HG02884 (cell line): Measurements from ENCODE around the gene CCT8L2.
"Not testable (repeated sequence)": the region's sequence is repeated elsewhere in the genome, so short reads cannot be mapped to it uniquely, and the experiment has no call there.

Experiments used
- ATAC-seq: cut with Tn5 transposase; IDR thresholded peaks from one replicate; pipeline ENCODE4 v1.9.1; 2021; ENCODE audit warnings: mild to moderate bottlenecking, moderate library complexity; ENCODE audit not compliant: unreplicated experiment

Gene CCT8L2

DNA sequence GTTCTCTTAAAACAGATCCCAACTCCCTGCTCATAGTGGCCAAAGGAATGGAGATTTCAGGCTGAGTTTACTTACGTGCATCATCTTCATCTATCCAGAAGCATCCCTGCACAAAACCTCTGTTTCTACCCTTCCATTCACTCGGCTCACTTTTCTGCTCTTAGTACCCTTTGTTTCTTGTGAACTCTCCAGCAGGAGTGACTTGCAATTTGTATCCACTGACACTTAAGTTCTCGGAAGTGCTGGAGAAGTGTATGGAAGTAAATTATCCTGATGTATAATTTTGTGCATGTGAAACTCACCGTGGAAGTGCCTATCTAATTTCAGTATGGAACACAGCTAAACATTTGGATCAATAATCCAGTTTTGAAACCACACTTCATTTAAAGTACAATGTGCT lies 7.0 kb upstream of the CCT8L2 start:
- not testable (repeated sequence) for ATAC-seq

DNA sequence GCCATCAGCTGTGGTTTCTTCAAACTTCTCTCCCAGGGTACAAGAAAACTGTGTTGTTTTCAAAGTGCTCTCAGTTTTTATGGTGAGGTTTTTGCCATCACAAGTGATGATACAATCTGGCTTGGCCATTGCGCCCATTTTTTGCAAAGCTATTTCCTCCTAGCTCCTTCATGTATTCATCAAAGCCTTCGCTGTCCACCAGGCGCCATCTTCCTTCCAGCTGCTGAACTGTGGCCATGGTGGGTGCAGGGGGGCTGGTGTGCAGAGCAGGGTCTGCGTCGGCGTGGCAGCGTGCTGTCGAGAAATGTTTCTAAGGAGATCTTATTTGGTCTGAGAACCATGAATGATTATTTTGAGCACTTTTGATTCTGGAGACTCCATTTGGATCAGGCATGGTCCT lies 2.6 kb upstream of the CCT8L2 start:
- not testable (repeated sequence) for ATAC-seq

DNA sequence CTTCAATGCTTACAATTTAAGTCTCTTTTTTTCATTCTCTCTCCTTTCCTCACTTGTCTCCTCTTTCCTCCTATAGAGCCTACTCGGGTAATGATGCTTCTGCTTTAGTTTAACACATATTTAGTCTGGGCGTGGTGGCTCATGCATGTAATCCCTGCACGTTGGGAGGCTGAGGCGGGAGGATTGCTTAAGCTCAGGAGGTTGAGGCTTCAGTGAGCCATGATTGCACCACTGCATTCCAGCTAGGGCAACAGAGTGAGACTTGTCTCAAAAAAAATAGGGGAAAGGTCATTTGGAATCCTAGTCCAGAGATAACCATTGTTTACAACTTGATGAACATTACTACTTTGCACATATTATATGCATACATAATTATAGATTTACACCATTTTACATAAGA lies 1.4 kb upstream of the CCT8L2 start:
- ATAC-seq = no peak

DNA sequence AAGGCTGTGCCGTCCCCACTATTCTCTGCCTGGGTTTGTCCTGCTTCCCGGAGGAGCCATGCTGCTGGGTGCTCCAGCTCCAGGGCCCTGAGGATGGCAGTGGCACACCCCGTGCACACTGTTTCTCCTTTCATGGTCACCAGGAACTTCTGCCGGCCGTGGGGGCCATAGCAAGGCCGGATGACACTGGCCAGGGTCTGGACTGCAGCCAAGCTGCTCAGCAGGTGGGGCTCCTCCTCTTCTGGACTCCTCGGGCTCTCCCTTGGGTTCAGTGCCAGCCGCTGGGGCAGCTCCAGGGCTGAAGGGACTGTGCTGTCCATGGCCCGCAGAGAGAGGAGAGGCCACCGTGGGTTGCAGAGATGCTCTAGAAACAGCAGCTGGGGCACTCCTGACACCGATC lies 379 bp downstream of the CCT8L2 start:
- not testable (repeated sequence) for ATAC-seq

DNA sequence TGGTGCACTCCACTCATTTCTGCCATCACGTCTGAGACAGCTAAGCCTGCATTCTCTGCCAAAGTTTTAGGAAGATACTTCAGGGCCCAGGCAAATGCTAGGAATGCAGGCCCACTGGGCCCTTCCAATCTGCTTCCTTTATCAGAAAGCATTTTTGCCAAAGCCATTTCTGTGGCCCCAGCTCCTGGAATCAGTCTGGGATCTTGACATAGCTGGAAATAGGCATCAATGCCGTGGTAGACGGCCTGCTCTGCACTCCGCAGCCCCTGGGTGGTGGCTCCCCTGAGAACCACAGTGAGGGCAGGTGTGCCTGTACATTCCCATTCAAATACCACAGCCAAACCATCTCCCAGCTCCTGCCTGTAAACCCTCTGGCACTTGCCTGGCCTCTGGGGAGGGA lies 1.5 kb downstream of the CCT8L2 start:
- not testable (repeated sequence) for ATAC-seq

DNA sequence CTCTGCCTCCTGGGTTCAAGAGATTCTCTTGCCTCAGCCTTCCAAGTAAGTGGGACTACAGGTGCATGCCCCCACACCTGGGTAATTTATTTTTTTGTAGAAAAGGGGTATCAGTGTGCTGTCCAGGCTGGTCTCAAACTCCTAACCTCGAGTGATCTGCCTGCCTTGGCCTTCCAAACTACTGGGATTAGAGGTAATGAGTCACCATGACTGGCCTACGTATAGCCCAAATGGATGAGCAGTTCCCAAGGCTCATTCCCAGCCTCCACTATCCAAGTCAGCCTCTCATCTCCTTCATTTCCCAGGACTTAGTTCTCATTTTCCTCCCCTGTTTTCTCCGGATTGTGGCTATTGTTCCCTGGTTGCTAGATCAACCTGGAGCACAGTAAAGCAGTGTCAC lies 5.6 kb downstream of the CCT8L2 start:
- ATAC-seq = no peak

DNA sequence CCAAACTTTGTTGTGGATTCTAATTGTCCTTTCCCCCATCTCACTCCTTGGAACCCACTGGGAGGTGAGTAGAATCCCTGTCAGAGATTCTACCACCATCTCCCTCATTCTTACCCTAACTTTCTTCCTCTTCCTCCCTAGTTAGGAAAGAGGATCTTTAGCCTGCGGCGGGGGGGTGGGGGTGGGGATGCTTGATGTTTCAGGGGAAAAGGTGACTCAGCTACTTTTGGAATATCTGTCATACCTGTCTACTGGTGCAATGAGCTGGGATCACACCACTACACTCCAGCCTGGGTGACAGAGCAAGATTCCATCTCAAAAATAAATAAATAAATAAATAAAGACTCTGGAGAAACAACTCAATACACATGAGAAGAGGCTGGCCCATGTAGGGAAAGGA lies 6.4 kb downstream of the CCT8L2 start:
- no peak for ATAC-seq

DNA sequence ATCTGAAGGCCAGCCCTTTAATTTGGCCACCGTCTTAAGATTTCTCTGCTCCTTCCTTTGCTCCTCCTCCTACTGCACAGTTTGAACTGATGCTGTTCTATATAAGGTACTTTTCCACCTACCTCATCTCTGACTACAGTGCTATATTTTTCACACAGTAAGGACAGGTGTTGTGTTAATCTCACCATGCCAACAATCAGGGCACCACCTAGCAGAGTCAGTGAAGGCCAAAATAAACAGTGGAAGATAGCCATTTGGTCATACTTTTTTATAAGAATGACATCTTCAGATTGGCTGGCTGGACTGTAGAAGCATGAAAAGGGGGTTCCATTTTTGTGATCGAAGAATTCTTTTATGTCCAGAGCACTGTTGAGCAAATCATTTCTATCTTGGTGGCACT lies 11.7 kb downstream of the CCT8L2 start:
- not testable (repeated sequence) for ATAC-seq

DNA sequence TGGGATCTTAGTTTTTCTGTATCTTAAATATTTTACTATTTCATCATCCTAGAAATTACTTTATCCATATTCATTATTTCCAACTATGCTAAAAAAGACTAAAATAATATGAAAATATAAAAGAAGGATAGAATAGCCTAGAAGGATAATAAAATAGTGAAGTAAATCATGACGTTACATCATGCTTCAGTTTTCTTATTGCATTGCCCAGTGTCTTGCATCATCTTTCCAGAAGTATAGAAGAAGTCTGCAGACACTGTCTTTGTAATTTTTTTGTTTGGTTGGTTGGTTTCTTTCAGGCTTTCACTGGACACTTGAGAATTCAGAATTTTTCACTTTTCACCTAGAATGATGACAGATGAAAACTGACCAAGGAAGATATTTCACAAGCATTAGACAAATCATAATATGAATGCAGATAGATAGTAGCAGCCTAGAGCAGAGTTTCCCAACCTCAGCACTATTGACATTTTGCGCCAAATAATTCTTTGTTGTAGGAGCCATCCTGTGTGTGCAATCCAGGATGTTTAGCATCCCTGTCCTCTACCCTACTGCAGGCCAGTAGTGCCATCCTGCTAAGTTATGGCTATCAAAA lies 23.3 kb downstream of the CCT8L2 start:
- ATAC-seq = not testable (repeated sequence)

DNA sequence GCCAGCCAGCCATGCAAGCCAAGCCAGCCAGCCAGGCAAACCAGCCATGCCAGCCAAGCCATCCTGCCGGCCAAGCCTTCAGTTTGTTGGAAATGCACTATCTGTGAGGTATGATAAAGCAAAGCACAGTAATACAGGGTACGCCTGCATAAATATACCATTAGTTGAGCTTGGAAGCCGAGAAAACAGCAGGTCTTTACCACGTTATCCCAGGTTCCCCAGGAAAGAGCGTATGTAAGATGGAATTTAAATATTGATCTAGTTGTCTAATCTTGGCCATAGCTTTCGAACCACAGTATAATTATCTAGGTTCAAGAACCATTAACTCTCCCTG lies 24.2 kb downstream of the CCT8L2 start:
- no peak for ATAC-seq

DNA sequence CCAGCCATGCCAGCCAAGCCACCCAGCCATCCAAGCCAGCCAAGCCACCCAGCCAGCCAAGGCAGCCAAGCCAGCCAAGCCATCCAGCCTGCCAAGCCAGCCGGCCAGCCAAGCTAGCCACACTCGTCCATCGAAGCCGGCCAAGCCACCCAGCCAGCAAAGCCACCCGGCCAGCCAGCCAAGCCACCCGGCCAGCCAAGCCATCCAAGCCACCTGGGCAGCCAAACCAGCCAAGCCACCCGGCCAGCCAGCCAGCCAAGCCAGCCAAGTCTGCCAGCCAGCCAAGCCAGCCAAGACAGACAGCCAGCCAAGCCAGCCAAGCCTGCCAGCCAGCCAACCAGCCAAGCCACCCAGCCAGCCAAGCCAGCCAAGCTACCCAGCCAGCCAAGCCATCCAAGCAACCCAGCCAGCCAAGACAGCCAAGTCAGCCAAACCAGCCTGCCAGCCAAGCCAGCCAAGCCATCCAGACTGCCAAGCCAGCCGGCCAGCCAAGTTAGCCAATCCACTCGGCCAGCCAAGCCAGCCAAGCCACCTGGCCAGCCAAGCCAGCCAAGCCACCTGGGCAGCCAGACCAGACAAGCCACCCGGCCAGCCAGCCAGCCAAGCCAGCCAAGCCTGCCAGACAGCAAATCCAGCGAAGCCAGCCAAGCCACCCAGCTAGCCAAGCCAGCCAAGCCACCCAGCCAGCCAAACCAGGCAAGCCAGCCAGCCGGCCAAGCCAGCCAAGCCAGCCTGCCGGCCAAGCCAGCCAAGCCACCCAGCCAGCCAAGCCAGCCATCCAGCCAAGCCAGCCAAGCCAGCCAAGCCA lies 24.8 kb downstream of the CCT8L2 start:
- ATAC-seq = not testable (repeated sequence)

DNA sequence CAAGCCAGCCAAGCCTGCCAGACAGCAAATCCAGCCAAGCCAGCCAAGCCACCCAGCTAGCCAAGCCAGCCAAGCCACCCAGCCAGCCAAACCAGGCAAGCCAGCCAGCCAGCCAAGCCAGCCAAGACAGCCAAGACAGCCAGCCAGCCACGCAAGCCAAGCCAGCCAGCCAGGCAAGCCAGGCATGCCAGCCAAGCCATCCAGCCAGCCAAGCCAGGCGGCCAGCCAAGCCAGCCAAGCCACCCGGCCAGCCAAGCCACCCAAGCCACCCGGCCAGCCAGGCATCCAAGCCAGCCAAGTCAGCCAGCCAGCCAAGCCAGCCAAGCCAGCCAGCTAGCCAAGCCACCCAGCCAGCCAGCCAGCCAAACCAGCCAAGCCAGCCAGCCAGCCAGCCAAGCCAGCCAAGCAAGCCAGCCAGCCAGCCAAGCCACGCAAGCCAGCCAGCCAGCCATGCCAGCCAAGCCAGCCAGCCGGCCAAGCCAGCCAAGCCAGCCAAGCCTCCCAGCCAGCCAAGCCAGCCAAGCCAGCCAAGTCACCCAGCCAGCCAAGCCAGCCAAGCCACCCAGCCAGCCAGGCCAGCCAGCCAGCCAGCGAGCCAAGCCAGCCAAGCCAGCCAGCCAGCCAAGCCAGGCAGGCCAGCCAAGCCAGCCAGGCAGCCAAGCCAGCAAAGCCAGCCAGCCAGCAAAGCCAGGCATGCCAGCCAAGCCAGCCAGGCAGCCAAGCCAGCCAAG lies 26.0 kb downstream of the CCT8L2 start:
- not testable (repeated sequence) for ATAC-seq

DNA sequence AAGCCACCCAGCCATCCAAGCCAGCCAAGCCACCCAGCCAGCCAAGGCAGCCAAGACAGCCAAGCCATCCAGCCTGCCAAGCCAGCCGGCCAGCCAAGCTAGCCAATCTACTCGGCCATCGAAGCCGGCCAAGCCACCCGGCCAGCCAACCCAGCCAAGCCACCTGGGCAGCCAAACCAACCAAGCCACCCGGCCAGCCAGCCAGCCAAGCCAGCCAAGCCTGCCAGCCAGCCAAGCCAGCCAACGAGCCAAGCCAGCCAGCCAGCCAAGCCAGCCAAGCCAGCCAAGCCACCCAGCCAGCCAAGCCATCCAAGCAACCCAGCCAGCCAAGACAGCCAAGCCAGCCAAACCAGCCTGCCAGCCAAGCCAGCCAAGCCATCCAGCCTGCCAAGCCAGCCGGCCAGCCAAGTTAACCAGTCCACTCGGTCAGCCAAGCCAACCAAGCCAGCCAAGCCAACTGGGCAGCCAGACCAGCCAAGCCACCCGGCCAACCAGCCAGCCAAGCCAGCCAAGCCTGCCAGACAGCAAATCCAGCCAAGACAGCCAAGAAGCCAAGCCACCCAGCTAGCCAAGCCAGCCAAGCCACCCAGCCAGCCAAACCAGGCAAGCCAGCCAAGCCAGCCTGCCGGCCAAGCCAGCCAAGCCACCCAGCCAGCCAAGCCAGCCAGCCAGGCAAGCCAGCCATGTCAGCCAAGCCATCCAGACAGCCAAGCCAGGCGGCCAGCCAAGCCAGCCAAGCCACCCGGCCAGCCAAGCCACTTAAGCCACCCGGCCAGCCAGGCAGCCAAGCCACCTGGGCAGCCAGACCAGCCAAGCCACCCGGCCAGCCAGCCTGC lies 26.8 kb downstream of the CCT8L2 start:
- not testable (repeated sequence) for ATAC-seq

DNA sequence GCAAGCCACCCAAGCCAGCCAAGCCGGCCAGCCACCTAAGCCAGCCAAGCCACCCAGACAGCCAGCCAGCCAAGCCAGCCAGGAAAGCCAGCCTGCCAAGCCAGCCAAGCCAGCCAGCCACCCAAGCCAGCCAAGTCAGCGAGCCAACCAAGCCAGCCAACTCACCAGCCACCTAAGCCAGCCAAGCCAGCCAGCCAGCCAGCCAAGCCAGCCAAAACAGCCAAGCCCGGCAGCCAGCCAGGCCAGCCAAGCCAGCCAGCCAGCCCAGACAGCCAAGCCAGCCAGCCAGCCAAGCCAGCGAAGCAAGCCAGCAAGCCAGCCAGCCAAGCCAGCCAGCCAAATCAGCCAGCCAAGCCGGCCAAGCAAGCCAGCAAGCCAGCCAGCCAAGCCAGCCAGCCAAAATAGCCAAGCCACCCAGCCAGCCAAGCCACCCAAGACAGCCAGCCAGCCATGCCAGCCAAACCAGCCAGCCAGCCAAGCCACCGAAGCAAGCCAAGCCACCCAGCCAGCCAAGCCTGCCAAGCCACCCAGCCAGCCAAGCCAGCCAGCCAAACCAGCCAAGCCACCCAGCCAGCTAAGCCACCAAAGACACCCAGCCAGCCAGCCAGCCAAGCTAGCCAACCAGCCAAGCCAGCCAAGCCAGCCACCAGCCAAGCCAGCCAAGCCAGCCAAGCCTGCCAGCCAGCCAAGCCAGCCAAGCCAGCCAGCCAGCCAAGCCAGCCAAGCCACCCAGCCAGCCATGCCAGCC lies 27.6 kb downstream of the CCT8L2 start:
- ATAC-seq = not testable (repeated sequence)

DNA sequence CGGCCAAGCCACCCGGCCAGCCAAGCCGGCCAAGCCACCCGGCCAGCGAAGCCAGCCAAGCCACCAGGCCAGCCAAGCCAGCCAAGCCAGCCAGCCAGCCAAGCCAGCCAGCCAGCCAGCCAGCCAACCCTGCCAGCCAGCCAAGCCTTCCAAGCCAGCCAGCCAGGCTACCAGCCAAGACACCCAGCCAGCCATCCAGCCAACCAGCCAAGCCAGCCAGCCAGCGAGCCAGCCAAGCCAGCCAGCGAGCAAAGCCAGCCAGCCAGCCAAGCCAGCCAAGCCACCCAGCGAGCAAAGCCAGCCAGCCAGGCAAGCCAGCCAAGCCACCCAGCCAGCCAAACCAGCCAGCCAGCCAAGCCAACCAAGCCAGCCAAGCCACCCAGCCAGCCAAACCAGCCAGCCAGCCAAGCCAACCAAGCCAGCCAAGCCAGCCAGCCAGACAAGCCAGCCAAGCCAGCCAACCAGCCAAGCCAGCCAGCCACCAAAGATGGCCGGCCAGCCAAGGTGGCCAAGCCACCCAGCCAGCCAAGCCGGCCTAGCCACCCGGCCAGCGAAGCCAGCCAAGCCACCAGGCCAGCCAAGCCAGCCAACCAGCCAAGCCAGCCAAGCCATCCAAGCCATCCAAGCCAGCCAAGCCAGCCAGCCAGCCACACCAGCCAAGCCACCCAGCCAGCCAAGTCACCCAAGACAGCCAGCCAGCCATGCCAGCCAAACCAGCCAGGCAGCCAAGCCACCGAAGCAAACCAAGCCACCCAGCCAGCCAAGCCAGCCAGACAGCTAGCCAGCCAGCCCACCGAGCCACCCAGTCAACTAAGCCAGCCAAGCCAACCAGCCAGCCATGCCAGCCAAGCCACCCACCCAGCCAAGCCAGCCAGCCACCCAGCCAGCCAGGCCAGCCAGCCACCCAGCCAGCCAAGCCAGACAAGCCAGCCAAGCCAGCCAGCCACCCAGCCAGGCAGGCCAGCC lies 28.8 kb downstream of the CCT8L2 start:
- ATAC-seq = no peak

DNA sequence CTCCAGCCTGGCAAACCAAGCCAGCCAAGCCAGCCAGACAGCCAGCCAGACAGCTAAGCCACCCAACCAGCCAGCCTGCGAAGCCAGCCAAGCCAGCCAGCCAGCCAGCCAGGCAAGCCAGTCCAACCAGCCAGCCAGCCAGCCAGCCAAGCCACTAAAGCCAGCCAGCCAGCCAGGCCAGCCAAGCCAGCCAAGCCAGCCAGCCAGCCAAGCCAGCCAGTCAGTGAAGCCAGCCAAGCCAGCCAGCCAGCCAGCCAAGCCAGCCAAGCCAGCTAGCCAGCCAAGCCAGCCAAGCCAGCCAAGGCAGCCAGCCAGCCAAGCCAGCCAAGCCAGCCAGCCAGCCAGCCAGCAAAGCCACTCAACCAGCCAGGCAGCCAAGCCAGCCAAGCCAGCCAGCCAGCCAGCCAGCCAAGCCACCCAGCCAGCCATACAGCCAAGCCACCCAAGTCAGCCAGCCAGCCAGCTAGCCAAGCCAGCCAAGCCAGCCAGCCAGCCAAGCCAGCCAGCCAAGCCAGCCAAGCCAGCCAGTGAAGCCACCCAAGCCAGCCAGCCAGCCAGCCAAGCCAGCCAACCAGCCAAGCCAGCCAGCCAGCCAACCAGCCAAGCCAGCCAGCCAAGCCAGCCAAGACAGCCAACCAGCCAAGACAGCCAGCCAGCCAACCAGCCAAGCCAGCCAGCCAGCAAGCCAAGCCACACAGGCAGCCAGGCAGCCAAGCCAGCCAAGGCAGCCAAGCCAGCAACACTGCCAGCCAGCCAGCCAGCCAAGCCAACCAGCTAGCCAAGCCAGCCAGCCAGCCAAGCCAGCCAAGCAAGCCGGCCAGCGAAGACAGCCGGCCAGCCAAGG lies 29.7 kb downstream of the CCT8L2 start:
- ATAC-seq = no peak

DNA sequence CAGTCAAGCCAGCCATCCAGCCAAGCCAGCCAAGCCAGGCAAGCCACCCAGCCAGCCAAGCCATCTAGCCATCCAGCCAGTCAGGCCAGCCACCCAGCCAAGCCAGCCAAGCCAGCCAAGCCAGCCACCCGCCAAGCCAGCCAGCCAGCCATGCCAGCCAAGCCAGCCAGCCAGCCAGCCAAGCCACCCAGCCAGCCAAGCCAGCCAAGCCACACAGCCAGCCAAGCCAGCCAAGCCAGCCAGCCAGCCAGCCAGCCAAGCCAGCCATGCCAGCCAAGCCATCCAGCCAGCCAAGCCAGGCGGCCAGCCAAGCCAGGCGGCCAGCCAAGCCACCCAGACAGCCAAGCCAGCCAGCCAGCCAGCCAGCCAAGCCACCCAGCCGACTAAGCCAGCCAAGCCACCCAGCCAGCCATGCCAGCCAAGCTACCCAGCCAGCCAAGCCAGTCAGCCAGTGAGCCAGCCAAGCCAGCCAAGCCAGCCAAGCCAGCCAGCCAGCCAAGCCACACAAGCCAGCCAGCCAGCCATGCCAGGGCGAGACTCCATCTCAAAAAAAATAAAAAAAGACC lies 31.4 kb downstream of the CCT8L2 start:
- not testable (repeated sequence) for ATAC-seq

DNA sequence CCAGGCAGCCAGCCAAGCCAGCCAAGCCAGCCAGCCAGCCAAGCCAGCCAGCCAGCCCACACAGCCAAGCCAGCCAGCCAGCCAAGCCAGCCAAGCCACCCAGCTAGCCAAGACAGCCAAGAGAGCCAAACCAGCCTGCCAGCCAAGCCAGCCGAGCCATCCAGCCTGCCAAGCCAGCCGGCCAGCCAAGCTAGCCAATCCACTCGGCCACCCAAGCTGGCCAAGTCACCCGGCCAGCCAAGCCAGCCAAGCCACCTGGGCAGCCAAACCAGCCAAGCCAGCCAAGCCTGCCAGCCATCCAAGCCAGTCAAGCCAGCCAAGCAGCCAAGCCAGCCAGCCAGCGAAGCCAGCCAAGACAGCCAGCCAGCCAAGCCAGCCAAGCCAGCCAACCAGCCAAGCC lies 32.0 kb downstream of the CCT8L2 start:
- not testable (repeated sequence) for ATAC-seq
